Panc1 (cell line): Measurements from ENCODE around the gene SELENOP.

ENCODE experiments used
- POLR2AphosphoS5 ChIP-seq: IDR thresholded peaks from 2 replicates; pipeline ENCODE4 v1.6.1; 2012; ENCODE audit warnings: mild to moderate bottlenecking, low read depth, low read length, moderate library complexity
- SIN3A ChIP-seq: IDR thresholded peaks from 2 replicates; pipeline ENCODE4 v1.6.1; 2012; ENCODE audit warnings: low read depth, mild to moderate bottlenecking, low read length, moderate library complexity, borderline replicate concordance; ENCODE audit not compliant: insufficient read depth
- TF ChIP-seq, protein P1 (sequence below): fragments of 450-650 bp; IDR thresholded peaks from 2 replicates; pipeline ENCODE4 v1.5.1; 2017; ENCODE audit warnings: mild to moderate bottlenecking
- TF ChIP-seq, protein P2 (sequence below), 2 experiments: IDR thresholded peaks; 2 replicates each; pipeline ENCODE4 v1.6.1; 2011 to 2012; ENCODE audit warnings: low read depth in 2 of 2, control low read depth in 1 of 2, low read length in 1 of 2, mild to moderate bottlenecking in 1 of 2, moderate library complexity in 1 of 2; ENCODE audit not compliant: insufficient read depth in 1 of 2

DNA sequence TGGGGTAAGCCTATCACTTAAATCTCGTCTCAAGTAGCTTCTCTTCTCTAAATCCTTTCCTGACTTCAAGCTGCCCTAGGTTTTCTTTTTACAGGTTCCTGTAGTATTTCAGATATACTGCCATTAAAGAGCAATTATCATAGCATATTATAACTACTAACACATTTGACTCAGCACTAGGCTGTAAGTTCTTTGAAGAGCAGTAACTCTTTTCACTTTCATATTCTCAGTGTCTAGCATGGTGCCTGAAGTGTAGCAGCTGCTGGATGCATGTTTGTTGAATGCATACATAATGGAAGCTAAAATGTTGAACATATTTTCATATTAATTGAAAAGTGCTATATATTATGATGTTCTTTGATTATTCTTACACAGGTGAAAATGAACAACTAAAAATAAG lies 32.6 kb downstream of the SELENOP start:
- no peak for TF ChIP-seq POLR2AphosphoS5
- TF ChIP-seq, protein P1, sequence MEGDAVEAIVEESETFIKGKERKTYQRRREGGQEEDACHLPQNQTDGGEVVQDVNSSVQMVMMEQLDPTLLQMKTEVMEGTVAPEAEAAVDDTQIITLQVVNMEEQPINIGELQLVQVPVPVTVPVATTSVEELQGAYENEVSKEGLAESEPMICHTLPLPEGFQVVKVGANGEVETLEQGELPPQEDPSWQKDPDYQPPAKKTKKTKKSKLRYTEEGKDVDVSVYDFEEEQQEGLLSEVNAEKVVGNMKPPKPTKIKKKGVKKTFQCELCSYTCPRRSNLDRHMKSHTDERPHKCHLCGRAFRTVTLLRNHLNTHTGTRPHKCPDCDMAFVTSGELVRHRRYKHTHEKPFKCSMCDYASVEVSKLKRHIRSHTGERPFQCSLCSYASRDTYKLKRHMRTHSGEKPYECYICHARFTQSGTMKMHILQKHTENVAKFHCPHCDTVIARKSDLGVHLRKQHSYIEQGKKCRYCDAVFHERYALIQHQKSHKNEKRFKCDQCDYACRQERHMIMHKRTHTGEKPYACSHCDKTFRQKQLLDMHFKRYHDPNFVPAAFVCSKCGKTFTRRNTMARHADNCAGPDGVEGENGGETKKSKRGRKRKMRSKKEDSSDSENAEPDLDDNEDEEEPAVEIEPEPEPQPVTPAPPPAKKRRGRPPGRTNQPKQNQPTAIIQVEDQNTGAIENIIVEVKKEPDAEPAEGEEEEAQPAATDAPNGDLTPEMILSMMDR: no peak
- no peak for TF ChIP-seq SIN3A
- TF ChIP-seq, protein P2, sequence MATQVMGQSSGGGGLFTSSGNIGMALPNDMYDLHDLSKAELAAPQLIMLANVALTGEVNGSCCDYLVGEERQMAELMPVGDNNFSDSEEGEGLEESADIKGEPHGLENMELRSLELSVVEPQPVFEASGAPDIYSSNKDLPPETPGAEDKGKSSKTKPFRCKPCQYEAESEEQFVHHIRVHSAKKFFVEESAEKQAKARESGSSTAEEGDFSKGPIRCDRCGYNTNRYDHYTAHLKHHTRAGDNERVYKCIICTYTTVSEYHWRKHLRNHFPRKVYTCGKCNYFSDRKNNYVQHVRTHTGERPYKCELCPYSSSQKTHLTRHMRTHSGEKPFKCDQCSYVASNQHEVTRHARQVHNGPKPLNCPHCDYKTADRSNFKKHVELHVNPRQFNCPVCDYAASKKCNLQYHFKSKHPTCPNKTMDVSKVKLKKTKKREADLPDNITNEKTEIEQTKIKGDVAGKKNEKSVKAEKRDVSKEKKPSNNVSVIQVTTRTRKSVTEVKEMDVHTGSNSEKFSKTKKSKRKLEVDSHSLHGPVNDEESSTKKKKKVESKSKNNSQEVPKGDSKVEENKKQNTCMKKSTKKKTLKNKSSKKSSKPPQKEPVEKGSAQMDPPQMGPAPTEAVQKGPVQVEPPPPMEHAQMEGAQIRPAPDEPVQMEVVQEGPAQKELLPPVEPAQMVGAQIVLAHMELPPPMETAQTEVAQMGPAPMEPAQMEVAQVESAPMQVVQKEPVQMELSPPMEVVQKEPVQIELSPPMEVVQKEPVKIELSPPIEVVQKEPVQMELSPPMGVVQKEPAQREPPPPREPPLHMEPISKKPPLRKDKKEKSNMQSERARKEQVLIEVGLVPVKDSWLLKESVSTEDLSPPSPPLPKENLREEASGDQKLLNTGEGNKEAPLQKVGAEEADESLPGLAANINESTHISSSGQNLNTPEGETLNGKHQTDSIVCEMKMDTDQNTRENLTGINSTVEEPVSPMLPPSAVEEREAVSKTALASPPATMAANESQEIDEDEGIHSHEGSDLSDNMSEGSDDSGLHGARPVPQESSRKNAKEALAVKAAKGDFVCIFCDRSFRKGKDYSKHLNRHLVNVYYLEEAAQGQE (IDR thresholded peaks at IDR 0.05; ENCODE audit: insufficient read depth in 1 of 2, low read depth in 2 of 2, low read length in 1 of 2): no peak
